H9 (cell line): ENCODE measurements around the gene PRRG3. TPM values are rescaled to one million over a fixed set of nuclear protein-coding genes. Genes with fewer than 3 reads are reported as not detected.

ENCODE experiments used
- DNase-seq: peaks from one replicate; pipeline ENCODE4 v3.0.0-alpha.2; 2017
- H2AFZ ChIP-seq: one replicate; pipeline ENCODE4 v1.6.1; 2013; ENCODE audit warnings: mild to moderate bottlenecking, low read length, control low read depth, moderate library complexity
- H2AK5ac ChIP-seq: 2 replicates; pipeline ENCODE4 v1.6.1; 2013; ENCODE audit warnings: low read length, control low read depth, mixed read lengths; ENCODE audit not compliant: insufficient read length
- H2BK120ac ChIP-seq: one replicate; pipeline ENCODE4 v1.6.1; 2013; ENCODE audit warnings: low read depth, mild to moderate bottlenecking, low read length, control low read depth, inconsistent platforms; ENCODE audit not compliant: poor library complexity, severe bottlenecking
- H2BK12ac ChIP-seq: 2 replicates; pipeline ENCODE4 v1.6.1; 2013; ENCODE audit warnings: low read length, control low read depth, mixed read lengths, low read depth; ENCODE audit not compliant: insufficient read length
- H2BK15ac ChIP-seq: 2 replicates; pipeline ENCODE4 v1.6.1; 2013; ENCODE audit warnings: low read depth, low read length, control low read depth
- H2BK20ac ChIP-seq: one replicate; pipeline ENCODE4 v1.6.1; 2013; ENCODE audit warnings: low read depth, mild to moderate bottlenecking, low read length, control low read depth, inconsistent platforms; ENCODE audit not compliant: poor library complexity, severe bottlenecking
- H2BK5ac ChIP-seq: 2 replicates; pipeline ENCODE4 v1.6.1; 2013; ENCODE audit warnings: low read length, control low read depth, mixed read lengths; ENCODE audit not compliant: insufficient read length
- H3K14ac ChIP-seq: 2 replicates; pipeline ENCODE4 v1.6.1; 2013; ENCODE audit warnings: low read length, control low read depth; ENCODE audit not compliant: insufficient read depth
- H3K18ac ChIP-seq: 2 replicates; pipeline ENCODE4 v1.6.1; 2013; ENCODE audit warnings: low read depth, mild to moderate bottlenecking, mixed read lengths, low read length, control low read depth; ENCODE audit not compliant: insufficient read length
- H3K23ac ChIP-seq: 2 replicates; pipeline ENCODE4 v1.6.1; 2013; ENCODE audit warnings: low read length, control low read depth, mixed read lengths, low read depth; ENCODE audit not compliant: insufficient read length
- H3K23me2 ChIP-seq: 2 replicates; pipeline ENCODE4 v1.6.1; 2013; ENCODE audit warnings: low read depth, mild to moderate bottlenecking, mixed read lengths, low read length, control low read depth; ENCODE audit not compliant: insufficient read length, poor library complexity, severe bottlenecking
- H3K27ac ChIP-seq: 2 replicates; pipeline ENCODE4 v1.5.1; 2013; ENCODE audit warnings: low read length, control low read depth, mixed read lengths, low read depth; ENCODE audit not compliant: insufficient read length
- H3K27me3 ChIP-seq: 2 replicates; pipeline ENCODE4 v1.6.1; 2013; ENCODE audit warnings: low read length, control low read depth, inconsistent platforms; ENCODE audit not compliant: insufficient read depth
- H3K4ac ChIP-seq: 2 replicates; pipeline ENCODE4 v1.6.1; 2013; ENCODE audit warnings: low read depth, mild to moderate bottlenecking, control low read depth, inconsistent platforms, low read length, moderate library complexity
- H3K4me1 ChIP-seq: 2 replicates; pipeline ENCODE4 v1.6.1; 2013; ENCODE audit warnings: low read length, control low read depth, inconsistent platforms; ENCODE audit not compliant: insufficient read depth
- H3K4me2 ChIP-seq: 2 replicates; pipeline ENCODE4 v1.6.1; 2013; ENCODE audit warnings: low read length, control low read depth, mixed read lengths; ENCODE audit not compliant: insufficient read length, insufficient read depth
- H3K56ac ChIP-seq: 2 replicates; pipeline ENCODE4 v1.6.1; 2013; ENCODE audit warnings: low read depth, mild to moderate bottlenecking, mixed read lengths, low read length, control low read depth; ENCODE audit not compliant: insufficient read length
- H3K79me1 ChIP-seq: 2 replicates; pipeline ENCODE4 v1.6.1; 2013; ENCODE audit warnings: low read depth, mild to moderate bottlenecking, moderate library complexity, low read length, control low read depth, inconsistent platforms; ENCODE audit not compliant: insufficient read depth, poor library complexity, severe bottlenecking
- H3K79me2 ChIP-seq: 2 replicates; pipeline ENCODE4 v1.6.1; 2013; ENCODE audit warnings: low read length, control low read depth, inconsistent platforms; ENCODE audit not compliant: insufficient read depth
- H3K9ac ChIP-seq: 2 replicates; pipeline ENCODE4 v1.6.1; 2013; ENCODE audit warnings: low read length, control low read depth, mixed read lengths; ENCODE audit not compliant: insufficient read length; ENCODE audit errors: extremely low read depth
- H3K9me3 ChIP-seq: one replicate; pipeline ENCODE4 v1.6.1; 2013; ENCODE audit warnings: low read depth, low read length, inconsistent platforms; ENCODE audit not compliant: control insufficient read depth
- H3T11ph ChIP-seq: one replicate; pipeline ENCODE4 v1.6.1; 2013; ENCODE audit warnings: mild to moderate bottlenecking, low read length, control low read depth, inconsistent platforms
- H4K20me1 ChIP-seq: one replicate; pipeline ENCODE4 v1.6.1; 2013; ENCODE audit not compliant: control insufficient read depth, insufficient read length, insufficient read depth
- H4K5ac ChIP-seq: 2 replicates; pipeline ENCODE4 v1.6.1; 2013; ENCODE audit warnings: low read depth, mild to moderate bottlenecking, mixed read lengths, low read length, control low read depth; ENCODE audit not compliant: insufficient read length
- H4K8ac ChIP-seq: replicated peaks from 2 replicates; pipeline ENCODE4 v1.6.1; 2013; ENCODE audit warnings: low read length, control low read depth, mixed read lengths, low read depth; ENCODE audit not compliant: insufficient read length
- H4K91ac ChIP-seq: 2 replicates; pipeline ENCODE4 v1.6.1; 2013; ENCODE audit warnings: low read depth, mild to moderate bottlenecking, moderate library complexity, mixed read lengths, low read length, control low read depth; ENCODE audit not compliant: insufficient read length
- H3K27ac Mint-ChIP-seq, 3 experiments: 2 replicates in 2 of 3; 3 replicates in 1 of 3; pipeline ENCODE4 v1.8.0; 2020 to 2021; ENCODE audit warnings: mixed read lengths in 3 of 3, mild to moderate bottlenecking in 1 of 3, moderate library complexity in 1 of 3
- H3K27me3 Mint-ChIP-seq: 2 replicates; pipeline ENCODE4 v1.8.0; 2021; ENCODE audit warnings: low read depth, mild to moderate bottlenecking, moderate library complexity, mixed read lengths
- H3K36me3 Mint-ChIP-seq, 3 experiments: 2 replicates in 2 of 3; 3 replicates in 1 of 3; pipeline ENCODE4 v1.8.0; 2020 to 2021; ENCODE audit warnings: low read depth in 3 of 3, mixed read lengths in 3 of 3; ENCODE audit not compliant: insufficient read depth in 1 of 3
- H3K4me1 Mint-ChIP-seq, 2 experiments: 2 replicates each; pipeline ENCODE4 v1.8.0; 2020; ENCODE audit warnings: mixed read lengths in 2 of 2
- H3K4me3 Mint-ChIP-seq, 2 experiments: 2 replicates in 1 of 2; 3 replicates in 1 of 2; pipeline ENCODE4 v1.8.0; 2020 to 2021; ENCODE audit warnings: mild to moderate bottlenecking in 2 of 2, mixed read lengths in 2 of 2, moderate library complexity in 1 of 2
- H3K9me3 Mint-ChIP-seq, 2 experiments: 2 replicates in 1 of 2; 3 replicates in 1 of 2; pipeline ENCODE4 v1.8.0; 2020; ENCODE audit warnings: mild to moderate bottlenecking in 2 of 2, mixed read lengths in 2 of 2, moderate library complexity in 1 of 2
- CTCF ChIP-seq: fragments of 200-600 bp; sonication (generic); conservative IDR thresholded peaks from 3 replicates; pipeline ENCODE4 v1.8.0; 2021; ENCODE audit warnings: antibody characterized with exemption, mild to moderate bottlenecking
- WGBS: extraction: QIAGEN DNeasy Blood & Tissue Kit; methylation state at CpG from one replicate; pipeline ENCODE4 v1.1.7; 2013; ENCODE audit warnings: missing lambda C conversion rate, low lambda C conversion rate, mixed read lengths; ENCODE audit not compliant: insufficient read length; ENCODE audit errors: extremely low coverage; 5-methylcytosine and 5-hydroxymethylcytosine counted together
- total RNA-seq: library from RNA; stranded (reverse); gene quantifications from 2 replicates; pipeline ENCODE4 v1.2.1, GENCODE V29; 2021

Gene PRRG3
- total RNA-seq, 1 experiment from 2014 or later, result 4.9 TPM

DNA sequence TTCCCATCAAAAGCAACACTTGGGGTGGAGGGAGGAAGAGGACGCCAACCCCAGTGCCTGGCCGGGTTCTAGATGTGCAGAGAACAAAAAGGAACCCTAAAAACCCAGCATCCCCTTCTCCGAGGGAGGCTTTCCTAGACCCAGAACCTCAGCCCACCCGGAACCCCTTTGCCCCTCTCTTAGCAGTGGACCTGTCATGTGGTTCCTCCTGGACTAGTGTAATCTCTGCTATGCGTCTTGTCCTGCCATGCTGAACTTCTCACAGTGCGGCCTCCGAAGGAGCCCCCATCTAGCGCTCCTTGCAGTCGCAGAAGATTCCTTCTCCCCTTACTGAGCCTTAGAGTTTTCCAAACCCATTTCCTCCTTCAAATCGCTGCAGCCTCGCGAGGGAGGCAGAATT lies 1.1 kb upstream of the PRRG3 start:
- WGBS, result no CpG with 5 or more reads among the region's 12 CpGs
- no peaks in the 10 kb centered on the region for H3K79me2 ChIP-seq
- no peaks in the 10 kb centered on the region for H3K4me1 ChIP-seq
- no peak overlapping the region for H4K5ac ChIP-seq
- no peak for DNase-seq
- peaks cover 23% of the 10 kb centered on the region for H3K27me3 Mint-ChIP-seq
- H3K14ac ChIP-seq, result no peak overlapping the region
- H3K4me1 Mint-ChIP-seq, result peaks cover 11% of the 10 kb centered on the region in 2 experiments
- TF ChIP-seq CTCF, result no peak
- H3K9ac ChIP-seq, result no peak overlapping the region
- H2BK20ac ChIP-seq, result no peak overlapping the region
- no peak overlapping the region for H2BK15ac ChIP-seq
- no peak overlapping the region for H3K27ac Mint-ChIP-seq
- no peak overlapping the region for H3K18ac ChIP-seq
- no peak overlapping the region for H3K56ac ChIP-seq
- no peak overlapping the region for H3K4ac ChIP-seq
- no peaks in the 10 kb centered on the region for H3K23me2 ChIP-seq
- no peak overlapping the region for H4K8ac ChIP-seq
- H3K9me3 Mint-ChIP-seq, result peaks cover 36 to 50% of the 10 kb centered on the region in 2 experiments
- no peaks in the 10 kb centered on the region for H3K27me3 ChIP-seq
- peak overlapping the region; percentile 28 for H3K4me2 ChIP-seq
- no peak overlapping the region for H2BK120ac ChIP-seq
- no peak overlapping the region for H2BK5ac ChIP-seq
- H2AK5ac ChIP-seq, result no peak overlapping the region
- H3K4me3 Mint-ChIP-seq, result peak overlapping the region; percentile 50 to 66
- no peak overlapping the region for H2BK12ac ChIP-seq
- no peaks in the 10 kb centered on the region for H3K79me1 ChIP-seq
- H3K27ac ChIP-seq, result no peak overlapping the region
- H2AFZ ChIP-seq, result no peak overlapping the region
- no peak overlapping the region for H4K91ac ChIP-seq
- peaks cover 58% of the 10 kb centered on the region for H3K9me3 ChIP-seq
- peaks cover 0 to 5% (median 3%) of the 10 kb centered on the region in 3 experiments; a peak in 5 of 7 replicates for H3K36me3 Mint-ChIP-seq
- H3T11ph ChIP-seq, result no peak overlapping the region
- no peaks in the 10 kb centered on the region for H4K20me1 ChIP-seq
- H3K23ac ChIP-seq, result no peak overlapping the region
